SKM-1 (cell line): ENCODE measurements around the gene ZNRF3.
"Not testable (repeated sequence)": the region's sequence is repeated elsewhere in the genome, so short reads cannot be mapped to it uniquely, and the experiment has no call there.

Experiments
- DNase-seq: peaks from one replicate; lab custom pipeline; 2025; ENCODE audit not compliant: unreplicated experiment; lab: John Stamatoyannopoulos, UW

Gene ZNRF3

DNA sequence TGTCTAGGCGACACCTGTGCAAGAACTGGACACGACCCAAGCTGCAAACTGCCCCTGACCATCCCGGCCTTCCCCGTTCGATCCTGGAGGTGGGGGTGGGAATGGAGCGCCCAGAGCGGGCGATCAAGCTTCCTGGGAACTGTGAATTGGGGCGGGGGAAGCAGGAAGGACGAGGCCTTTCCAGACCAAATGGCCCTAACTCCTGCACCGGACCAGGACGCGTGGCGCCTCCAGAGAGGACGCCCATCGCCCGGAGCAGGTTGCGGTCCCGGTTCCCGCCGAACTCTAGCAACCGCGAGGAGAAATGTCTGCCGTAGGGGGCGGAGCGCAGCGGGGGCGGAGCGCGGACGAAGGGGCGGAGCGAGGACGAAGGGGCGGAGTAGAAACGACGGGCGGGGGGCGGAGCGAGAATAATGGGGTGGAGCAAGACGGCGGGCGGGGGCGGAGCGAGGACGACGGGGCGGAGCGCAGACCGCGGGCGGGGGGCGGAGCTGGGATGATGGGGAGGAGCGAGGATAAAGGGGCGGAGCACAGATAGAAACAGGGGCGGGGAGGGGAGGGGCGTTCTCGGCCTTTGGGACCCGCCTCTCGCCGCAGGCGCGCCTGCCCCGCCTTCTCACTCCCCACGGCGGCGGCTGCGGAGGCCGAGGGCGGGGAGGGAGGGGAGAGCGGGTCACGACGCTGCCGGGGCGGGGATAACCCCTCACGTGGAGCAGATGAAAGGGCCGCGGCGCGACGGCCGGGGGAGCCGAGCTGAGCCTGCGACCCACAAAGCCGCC is at the start of gene ZNRF3:
Gene ZNRF3 (plus strand): TSS at position 695 of the 779 bp plus-strand sequence. CDS start 195 bp downstream, outside the sequence.
- DNase-seq, result peak; percentile 64

GRCh38 chr22:28835630-28836189 is 47.7 kb upstream of the ZNRF3 start:
- DNase-seq, result no peak

GRCh38 chr22:28837640-28838039 is 45.7 kb upstream of the ZNRF3 start:
- DNase-seq, result no peak

GRCh38 chr22:28838971-28839370 is 44.4 kb upstream of the ZNRF3 start:
- no peak for DNase-seq

DNA sequence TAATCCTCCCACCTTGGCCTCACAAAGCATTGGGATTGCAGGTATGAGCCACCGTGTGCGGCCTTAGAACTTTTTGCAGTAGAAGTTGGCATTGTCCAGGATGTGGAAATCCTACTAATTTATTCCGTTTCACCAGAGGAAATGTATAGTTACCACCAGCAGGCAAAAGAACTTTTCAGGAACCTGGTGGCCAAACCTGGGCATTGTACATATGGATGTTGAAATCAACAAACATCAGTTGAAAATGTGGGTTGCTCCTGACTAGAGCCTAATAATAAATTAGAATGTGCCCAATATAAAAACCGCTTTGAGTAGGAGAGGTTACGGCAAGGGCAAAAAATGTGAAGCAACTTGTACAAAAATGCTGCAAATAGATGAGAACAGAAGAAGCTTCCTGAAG is 42.3 kb upstream of the ZNRF3 start:
- DNase-seq, result no peak

- no peak for DNase-seq
These were observed 39.7 kb upstream of the ZNRF3 start for GRCh38 chr22:28843633-28844032.

DNA sequence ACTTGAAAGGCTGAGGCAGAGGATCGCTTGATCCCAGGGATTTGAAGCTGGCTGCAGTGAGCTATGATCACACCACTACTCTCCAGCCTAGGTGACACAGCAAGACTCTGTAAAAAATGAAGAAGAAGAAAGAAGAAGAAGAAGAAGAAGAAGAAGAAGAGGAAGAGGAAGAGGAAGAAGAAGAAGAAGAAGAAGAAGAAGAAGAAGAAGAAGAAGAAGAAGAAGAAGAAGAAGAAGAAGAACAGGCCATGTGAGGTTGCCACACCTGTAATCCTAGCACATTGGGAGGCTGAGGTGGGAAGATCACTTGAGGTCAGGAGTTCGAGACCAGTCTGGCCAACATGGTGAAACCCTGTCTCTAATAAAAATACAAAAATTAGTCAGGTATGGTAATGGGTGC is 39.1 kb upstream of the ZNRF3 start:
- not testable (repeated sequence) for DNase-seq

DNA sequence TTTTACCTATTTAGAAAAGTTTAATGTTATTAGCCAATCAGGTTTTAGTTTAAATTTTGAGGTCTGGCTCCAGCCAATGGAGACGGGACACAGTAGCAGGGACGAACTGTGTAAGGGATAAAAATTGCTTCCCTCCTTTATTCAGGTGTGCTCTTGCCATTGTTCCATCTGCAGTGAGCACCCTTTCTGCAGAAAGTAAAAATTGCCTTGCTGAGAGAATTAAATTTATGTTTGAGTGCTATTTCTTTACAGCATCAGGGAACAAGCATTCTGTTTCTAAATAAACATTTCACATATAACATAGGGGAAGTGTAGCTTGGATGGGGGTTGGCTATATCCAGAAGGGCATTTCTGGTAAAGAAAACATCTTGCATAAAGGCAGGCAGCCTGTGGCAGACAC is 36.4 kb upstream of the ZNRF3 start:
- DNase-seq, result no peak

DNA sequence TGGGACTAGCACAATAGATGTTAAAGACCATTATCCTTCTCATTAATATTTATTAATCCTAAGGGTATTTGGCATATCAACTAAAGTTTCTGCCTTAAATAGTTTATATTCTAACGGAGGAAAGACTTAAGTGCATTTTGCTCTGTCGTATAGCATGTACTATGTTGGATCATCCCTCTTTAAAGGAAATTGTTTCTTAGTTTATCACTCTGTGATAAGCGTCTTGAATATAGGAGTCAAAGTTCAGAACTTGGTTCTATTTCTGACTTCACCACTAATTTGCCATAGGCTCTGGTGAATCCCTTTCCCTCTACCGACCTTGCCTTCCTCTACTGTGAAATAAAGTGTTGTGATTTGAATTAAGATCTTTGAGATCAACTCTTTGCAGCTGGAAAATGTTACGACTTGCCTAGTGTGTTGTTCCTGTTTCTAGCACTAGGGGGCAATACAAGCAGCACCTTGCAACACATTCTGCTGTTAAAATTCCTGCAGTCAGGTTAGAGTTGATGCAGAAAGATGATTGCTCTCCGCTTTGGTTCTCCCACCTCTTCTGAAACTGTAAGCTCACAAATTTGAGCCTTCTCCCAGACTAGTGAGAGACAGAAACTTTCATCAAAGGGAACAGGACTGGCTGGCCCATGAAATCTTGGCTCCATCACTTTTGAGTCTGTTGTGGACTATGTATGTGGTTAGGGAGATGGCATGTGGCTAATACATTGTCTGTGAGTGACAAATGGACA is 27.8 kb upstream of the ZNRF3 start:
- DNase-seq, result peak; percentile 16

DNA sequence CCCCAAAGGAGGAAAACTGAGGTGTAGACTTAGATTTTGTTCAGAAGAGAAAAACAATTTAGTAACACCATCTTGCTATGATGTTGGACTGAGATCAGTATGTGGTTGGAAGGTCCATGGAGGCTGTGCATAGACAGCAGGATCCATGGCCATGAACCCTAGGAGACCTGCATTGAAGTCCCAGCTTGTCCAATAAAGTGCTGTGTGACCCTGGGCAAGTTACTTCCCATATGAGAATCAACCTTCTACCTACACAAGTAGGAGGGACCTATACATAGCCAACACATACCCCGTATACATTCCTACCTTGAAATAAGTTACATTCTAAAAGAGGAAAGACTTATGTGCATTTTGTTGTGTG is 27.3 kb upstream of the ZNRF3 start:
- DNase-seq, result no peak

DNA sequence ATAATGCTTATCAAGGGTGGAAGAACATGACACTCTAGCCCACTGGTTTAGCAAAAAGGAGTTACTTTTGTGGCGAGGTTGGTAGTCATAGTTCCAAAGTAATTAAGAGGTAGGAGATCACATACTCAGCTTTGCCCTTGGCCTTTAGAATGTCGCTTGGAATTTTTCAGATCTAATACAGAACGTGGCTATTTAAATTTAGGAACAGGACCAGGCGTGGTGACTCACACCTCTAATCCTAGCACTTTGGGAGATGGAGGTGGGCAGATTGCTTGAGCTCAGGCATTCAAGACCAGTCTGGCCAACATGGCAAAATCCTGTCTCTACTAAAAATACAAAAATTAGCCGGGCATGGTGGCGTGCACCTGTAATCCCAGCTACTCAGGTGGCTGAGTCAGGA is 26.1 kb upstream of the ZNRF3 start:
- no peak for DNase-seq

- DNase-seq, result no peak
These were observed 18.3 kb upstream of the ZNRF3 start for GRCh38 chr22:28864878-28865596.

GRCh38 chr22:28867191-28867590 is 16.2 kb upstream of the ZNRF3 start:
- DNase-seq, result no peak

GRCh38 chr22:28868389-28868788 is 15.0 kb upstream of the ZNRF3 start:
- DNase-seq, result peak; percentile 85

DNA sequence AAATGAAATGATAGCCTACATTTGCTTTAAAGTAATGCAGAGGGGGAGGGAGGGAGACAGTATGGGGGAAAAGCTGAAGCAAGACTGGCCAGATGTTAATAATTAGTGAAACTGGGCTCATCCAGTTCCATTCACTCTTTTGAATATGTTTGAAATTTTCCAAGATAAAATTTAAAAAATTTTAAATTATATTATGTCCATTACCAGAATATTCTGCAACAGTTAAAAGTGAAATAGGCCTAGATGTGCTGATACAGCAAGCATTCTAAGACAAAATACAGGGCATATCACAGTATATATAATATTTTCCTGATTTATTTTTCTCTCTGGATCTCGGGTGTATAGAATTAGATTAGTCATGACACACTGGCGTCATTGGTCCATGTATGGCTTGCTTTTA is 13.6 kb upstream of the ZNRF3 start:
- DNase-seq, result no peak

DNA sequence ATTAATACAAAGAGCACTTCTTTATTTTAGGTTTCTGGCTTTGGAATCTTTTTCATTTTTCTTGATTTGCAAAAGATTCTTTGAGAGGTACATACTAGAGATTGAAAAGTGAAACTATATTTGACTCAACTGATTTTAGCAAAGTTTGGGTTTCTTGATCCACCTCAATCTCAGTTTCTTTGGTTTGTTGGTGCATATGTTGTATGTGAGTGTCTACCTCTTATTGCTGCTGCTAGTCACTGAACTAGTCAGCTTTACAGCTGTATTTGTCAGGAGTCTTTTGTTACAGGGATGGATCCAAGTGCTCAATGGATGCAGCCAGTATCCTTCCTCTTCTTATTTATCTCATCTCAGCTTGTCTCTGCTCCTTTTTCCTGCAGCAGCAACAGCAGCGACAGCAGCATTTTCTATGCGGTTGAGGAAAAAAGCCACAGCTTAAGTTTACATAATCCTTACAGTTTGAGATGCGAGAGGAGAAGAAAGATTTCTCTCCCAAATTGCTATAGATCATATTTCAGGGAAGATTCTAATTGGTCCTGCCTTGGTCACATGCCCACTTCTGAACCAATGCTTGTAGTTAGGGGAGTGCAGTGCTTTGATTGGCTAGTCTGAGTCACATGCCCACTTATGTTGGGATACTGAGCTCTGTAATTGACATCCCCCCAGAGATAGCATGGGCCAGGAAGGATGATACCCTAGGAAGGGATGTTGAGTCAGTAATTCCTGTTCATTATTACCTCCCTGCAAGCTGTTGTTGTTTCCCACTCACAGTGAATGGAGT is 10.0 kb upstream of the ZNRF3 start:
- no peak for DNase-seq

DNA sequence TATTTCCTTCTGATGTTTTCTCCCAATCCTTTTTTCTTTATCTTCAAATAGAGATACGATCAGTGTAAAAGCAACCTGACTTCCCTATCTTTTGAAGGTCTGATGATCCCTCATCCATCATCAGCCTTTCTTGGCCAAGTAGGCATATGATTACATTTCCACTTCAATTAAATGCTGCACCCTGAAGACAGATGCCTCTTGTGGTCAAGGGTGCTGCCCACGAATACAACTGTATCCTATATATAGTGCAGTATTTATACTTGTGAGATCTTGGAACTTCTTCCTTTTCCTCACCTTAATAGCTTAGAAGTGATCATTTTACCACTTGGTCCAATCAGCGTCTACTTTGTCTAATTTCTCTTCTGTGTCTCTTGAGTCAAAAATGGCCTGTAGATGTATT is 9.3 kb upstream of the ZNRF3 start:
- no peak for DNase-seq

DNA sequence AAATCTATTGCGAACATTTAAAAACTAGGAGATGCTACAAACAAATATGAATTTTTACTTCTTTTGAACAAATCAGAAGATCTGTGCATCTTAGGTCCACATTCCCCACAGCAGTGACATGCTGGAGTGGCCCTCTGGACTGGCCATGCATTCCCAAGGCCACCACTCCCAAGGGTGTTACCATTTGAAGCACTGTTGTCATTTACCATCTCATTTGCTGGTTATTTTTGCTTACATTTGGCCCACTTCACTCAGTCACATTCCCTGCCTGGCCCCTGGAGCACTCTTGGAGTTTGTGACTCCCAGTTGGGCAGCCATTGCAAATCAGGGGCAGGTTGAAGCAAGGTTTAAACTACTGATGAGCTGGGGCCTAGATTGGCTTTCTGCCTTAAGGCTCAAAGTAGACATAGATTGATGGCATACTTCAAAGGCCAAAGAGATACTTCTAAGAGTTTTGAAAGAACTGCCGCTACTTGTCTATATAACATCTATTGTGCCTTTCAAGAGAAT is 8.5 kb upstream of the ZNRF3 start:
- no peak for DNase-seq

DNA sequence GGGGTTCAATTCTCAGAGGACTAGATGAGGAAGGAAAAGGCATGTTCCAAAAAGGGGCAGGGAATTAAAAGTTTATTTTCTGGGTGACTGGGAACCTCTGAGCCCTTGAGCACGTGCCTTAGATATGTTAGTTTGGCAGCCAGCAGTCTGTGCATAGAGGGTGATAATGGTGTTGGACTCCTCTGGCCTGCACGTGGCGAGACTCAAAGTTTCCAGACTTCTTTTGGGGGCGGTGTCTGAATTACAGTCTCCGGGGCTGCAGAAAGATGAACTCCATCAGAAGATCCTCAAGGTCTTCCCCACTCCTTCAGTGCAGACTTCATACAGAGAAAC is 861 bp upstream of the ZNRF3 start:
- no peak for DNase-seq

DNA sequence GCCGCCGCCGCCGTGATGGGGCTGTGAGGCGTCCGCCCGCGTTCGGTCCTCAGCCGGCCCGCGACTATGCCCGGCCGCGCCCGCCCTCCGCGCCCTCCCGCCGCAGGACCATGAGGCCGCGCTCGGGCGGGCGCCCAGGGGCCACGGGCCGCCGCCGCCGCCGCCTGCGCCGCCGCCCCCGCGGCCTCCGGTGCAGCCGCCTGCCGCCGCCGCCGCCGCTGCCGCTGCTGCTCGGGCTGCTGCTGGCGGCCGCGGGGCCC is 215 bp downstream of the ZNRF3 start:
- no peak for DNase-seq
